Loucy (cell line): Measurements from ENCODE around the gene B4GALNT4.

Experiments used
- H2AFZ ChIP-seq: fragments of 200-600 bp; sonication (generic); 2 replicates; pipeline ENCODE4 v1.6.0; 2016; ENCODE audit warnings: antibody characterized with exemption, mild to moderate bottlenecking, low read length, moderate library complexity
- H3F3A ChIP-seq: fragments of 200-600 bp; 2 replicates; pipeline ENCODE4 v1.6.0; 2016; ENCODE audit warnings: antibody characterized with exemption, low read depth, mild to moderate bottlenecking
- H3K27me3 ChIP-seq: fragments of 200-600 bp; sonication (generic); 2 replicates; pipeline ENCODE4 v1.6.1; 2014; ENCODE audit warnings: low read length, mild to moderate bottlenecking; ENCODE audit not compliant: insufficient read depth, poor library complexity, severe bottlenecking
- H3K36me3 ChIP-seq: fragments of 200-600 bp; sonication (generic); 2 replicates; pipeline ENCODE4 v1.6.1; 2016; ENCODE audit warnings: low read length; ENCODE audit not compliant: insufficient read depth
- H3K4me1 ChIP-seq: fragments of 200-600 bp; sonication (generic); 2 replicates; pipeline ENCODE4 v1.5.1; 2014; ENCODE audit warnings: low read length, mild to moderate bottlenecking; ENCODE audit not compliant: insufficient read depth, poor library complexity, severe bottlenecking
- H3K4me2 ChIP-seq: fragments of 200-600 bp; sonication (generic); 2 replicates; pipeline ENCODE4 v1.6.0; 2014; ENCODE audit warnings: antibody characterized with exemption, low read length, low read depth, mild to moderate bottlenecking; ENCODE audit not compliant: poor library complexity, severe bottlenecking
- H3K4me3 ChIP-seq: fragments of 200-600 bp; sonication (generic); 2 replicates; pipeline ENCODE4 v1.5.1; 2014; ENCODE audit warnings: low read length, mild to moderate bottlenecking, mixed read lengths; ENCODE audit not compliant: poor library complexity, severe bottlenecking
- H3K79me2 ChIP-seq: fragments of 200-600 bp; sonication (generic); 2 replicates; pipeline ENCODE4 v1.6.1; 2014; ENCODE audit warnings: low read length; ENCODE audit not compliant: insufficient read depth
- H3K9ac ChIP-seq: fragments of 200-600 bp; sonication (generic); 2 replicates; pipeline ENCODE4 v1.6.0; 2014; ENCODE audit warnings: mild to moderate bottlenecking, low read depth, low read length, moderate library complexity; ENCODE audit not compliant: poor library complexity, severe bottlenecking
- H3K9me2 ChIP-seq: fragments of 200-600 bp; sonication (generic); replicated peaks from 2 replicates; pipeline ENCODE4 v1.6.1; 2016; ENCODE audit warnings: low read depth, low read length, mixed read lengths
- H3K9me3 ChIP-seq: fragments of 200-600 bp; sonication (generic); 2 replicates; pipeline ENCODE4 v1.6.1; 2014; ENCODE audit warnings: mild to moderate bottlenecking, antibody characterized with exemption, low read length, low read depth; ENCODE audit not compliant: insufficient read depth
- H4K20me1 ChIP-seq: fragments of 200-600 bp; sonication (generic); 2 replicates; pipeline ENCODE4 v1.6.0; 2014; ENCODE audit warnings: antibody characterized with exemption, low read length, mild to moderate bottlenecking; ENCODE audit not compliant: insufficient read depth, poor library complexity, severe bottlenecking
- EZH2phosphoT487 ChIP-seq: fragments of 200-600 bp; IDR thresholded peaks from 2 replicates; pipeline ENCODE4 v1.6.1; 2018; ENCODE audit warnings: antibody characterized with exemption, mild to moderate bottlenecking, moderate library complexity, borderline replicate concordance
- TF ChIP-seq, protein P1 (sequence below): fragments of 200-600 bp; sonication (generic); conservative IDR thresholded peaks from 2 replicates; pipeline ENCODE4 v1.5.1; 2014; ENCODE audit warnings: mild to moderate bottlenecking, antibody characterized with exemption, low read length

B4GALNT4 gene

DNA sequence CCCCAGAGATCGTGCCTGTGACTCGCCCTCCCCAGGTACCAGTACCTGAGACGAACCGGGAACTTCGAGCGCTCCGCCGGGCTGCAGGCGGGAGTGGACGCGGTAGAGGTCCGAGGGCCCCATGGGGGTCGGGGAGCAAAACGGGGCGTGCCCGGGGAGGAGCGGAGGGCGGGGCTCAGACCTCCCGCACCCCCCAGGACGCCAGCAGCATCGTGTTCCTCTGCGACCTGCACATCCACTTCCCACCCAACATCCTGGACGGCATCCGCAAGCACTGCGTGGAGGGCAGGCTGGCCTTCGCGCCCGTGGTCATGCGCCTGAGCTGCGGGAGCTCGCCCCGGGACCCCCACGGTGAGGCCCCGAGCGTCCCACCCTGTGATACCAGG is 10.8 kb downstream of the B4GALNT4 start:
- H3K79me2 ChIP-seq = no peaks in the 10 kb centered on the region
- H3K27me3 ChIP-seq = no peaks in the 10 kb centered on the region
- H3F3A ChIP-seq = no peaks in the 10 kb centered on the region
- no peak overlapping the region for H3K4me2 ChIP-seq
- no peak overlapping the region for H3K9ac ChIP-seq
- TF ChIP-seq EZH2phosphoT487 = no peak
- TF ChIP-seq, protein P1, sequence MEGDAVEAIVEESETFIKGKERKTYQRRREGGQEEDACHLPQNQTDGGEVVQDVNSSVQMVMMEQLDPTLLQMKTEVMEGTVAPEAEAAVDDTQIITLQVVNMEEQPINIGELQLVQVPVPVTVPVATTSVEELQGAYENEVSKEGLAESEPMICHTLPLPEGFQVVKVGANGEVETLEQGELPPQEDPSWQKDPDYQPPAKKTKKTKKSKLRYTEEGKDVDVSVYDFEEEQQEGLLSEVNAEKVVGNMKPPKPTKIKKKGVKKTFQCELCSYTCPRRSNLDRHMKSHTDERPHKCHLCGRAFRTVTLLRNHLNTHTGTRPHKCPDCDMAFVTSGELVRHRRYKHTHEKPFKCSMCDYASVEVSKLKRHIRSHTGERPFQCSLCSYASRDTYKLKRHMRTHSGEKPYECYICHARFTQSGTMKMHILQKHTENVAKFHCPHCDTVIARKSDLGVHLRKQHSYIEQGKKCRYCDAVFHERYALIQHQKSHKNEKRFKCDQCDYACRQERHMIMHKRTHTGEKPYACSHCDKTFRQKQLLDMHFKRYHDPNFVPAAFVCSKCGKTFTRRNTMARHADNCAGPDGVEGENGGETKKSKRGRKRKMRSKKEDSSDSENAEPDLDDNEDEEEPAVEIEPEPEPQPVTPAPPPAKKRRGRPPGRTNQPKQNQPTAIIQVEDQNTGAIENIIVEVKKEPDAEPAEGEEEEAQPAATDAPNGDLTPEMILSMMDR = no peak
- no peaks in the 10 kb centered on the region for H3K9me2 ChIP-seq
- no peaks in the 10 kb centered on the region; the same call in 1 of the 2 replicates for H3K9me3 ChIP-seq
- H4K20me1 ChIP-seq = no peaks in the 10 kb centered on the region
- H2AFZ ChIP-seq = no peak overlapping the region
- H3K4me1 ChIP-seq = peaks cover 11% of the 10 kb centered on the region
- no peak overlapping the region for H3K4me3 ChIP-seq
- no peaks in the 10 kb centered on the region for H3K36me3 ChIP-seq

DNA sequence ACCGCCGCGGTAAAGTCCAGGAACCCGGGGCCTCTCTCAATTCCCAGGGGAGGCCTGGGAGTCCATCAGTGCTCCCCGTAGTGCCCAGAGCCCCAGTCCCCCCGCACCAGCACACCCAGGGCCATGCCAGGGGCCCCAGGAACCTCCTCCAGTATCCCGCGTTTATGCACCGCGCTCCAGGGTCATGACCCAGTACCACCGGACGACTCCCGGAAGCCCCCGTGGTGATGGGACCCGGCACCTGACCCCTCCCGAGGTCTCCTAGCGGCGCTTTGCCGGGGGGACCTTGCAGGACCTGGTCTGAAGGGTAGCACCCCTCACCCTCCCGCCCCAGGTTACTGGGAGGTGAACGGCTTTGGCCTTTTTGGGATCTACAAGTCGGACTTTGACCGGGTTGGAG is 11.2 kb downstream of the B4GALNT4 start:
- no peaks in the 10 kb centered on the region; the same call in 1 of the 2 replicates for H3K9me3 ChIP-seq
- H4K20me1 ChIP-seq = no peaks in the 10 kb centered on the region
- peaks cover 11% of the 10 kb centered on the region for H3K4me1 ChIP-seq
- H3K9me2 ChIP-seq = no peaks in the 10 kb centered on the region
- no peak overlapping the region for H3K4me2 ChIP-seq
- TF ChIP-seq EZH2phosphoT487 = no peak
- TF ChIP-seq, protein P1 = no peak
- no peaks in the 10 kb centered on the region for H3K27me3 ChIP-seq
- no peaks in the 10 kb centered on the region for H3F3A ChIP-seq
- H3K79me2 ChIP-seq = no peaks in the 10 kb centered on the region
- H3K4me3 ChIP-seq = no peak overlapping the region
- H3K36me3 ChIP-seq = no peaks in the 10 kb centered on the region
- no peak overlapping the region for H2AFZ ChIP-seq
- H3K9ac ChIP-seq = no peak overlapping the region

DNA sequence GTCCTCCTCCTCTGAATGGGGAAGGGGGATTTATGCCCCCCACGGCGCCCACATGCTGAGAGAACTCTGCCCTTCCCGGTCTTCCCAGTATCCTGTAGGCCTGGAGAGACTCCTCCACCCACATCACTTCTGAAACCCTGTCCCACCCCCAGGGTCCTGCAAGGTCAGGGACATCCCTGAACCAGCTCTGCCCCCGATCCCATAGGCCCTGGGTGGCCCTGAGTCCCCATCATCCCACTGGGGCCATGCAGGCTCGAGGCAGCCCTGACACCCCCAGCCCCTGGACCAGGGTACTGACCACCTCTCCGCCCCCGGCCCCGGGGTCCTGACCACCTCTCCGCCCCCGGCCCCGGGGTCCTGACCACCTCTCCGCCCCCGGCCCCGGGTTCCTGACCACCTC is 11.7 kb downstream of the B4GALNT4 start:
- no peak overlapping the region for H3K4me2 ChIP-seq
- no peaks in the 10 kb centered on the region for H3K27me3 ChIP-seq
- H4K20me1 ChIP-seq = no peaks in the 10 kb centered on the region
- no peaks in the 10 kb centered on the region for H3K9me2 ChIP-seq
- no peak overlapping the region for H3K4me3 ChIP-seq
- peaks cover 11% of the 10 kb centered on the region for H3K4me1 ChIP-seq
- TF ChIP-seq EZH2phosphoT487 = no peak
- TF ChIP-seq, protein P1 = no peak
- peaks cover 5% of the 10 kb centered on the region; the same call in 1 of the 2 replicates for H3K9me3 ChIP-seq
- no peaks in the 10 kb centered on the region for H3K79me2 ChIP-seq
- no peak overlapping the region for H3K9ac ChIP-seq
- H2AFZ ChIP-seq = no peak overlapping the region
- no peaks in the 10 kb centered on the region for H3F3A ChIP-seq
- no peaks in the 10 kb centered on the region for H3K36me3 ChIP-seq
